Activated CD8-positive, alpha-beta T cell treated with anti-CD3 and anti-CD28 coated beads, Interleukin-2, amount 10 ng/mL, durations not matched to agents 7 days and 5 days (primary cell): ENCODE results near the gene ZNF84. TPM values are rescaled to one million over a fixed set of nuclear protein-coding genes. Genes with fewer than 3 reads are reported as not detected.

ENCODE experiments used
- ATAC-seq: fragments of 150-1000 bp; cut with Tn5 transposase; one replicate; pipeline ENCODE4 v1.10.0; 2021; ENCODE audit warnings: moderate library complexity
- CTCF ChIA-PET: fragments of 350-600 bp; sonication (Branson Sonifier 250); formaldehyde crosslinking; loops from one replicate; lab custom pipeline; 2021; ENCODE audit warnings: antibody characterized with exemption; lab: Charles Lee
- POLR2A ChIA-PET: fragments of 350-600 bp; sonication (Branson Sonifier 250); formaldehyde crosslinking; loops from one replicate; lab custom pipeline; 2021; ENCODE audit warnings: antibody characterized with exemption; lab: Charles Lee
- DNase-seq: peaks from one replicate; pipeline ENCODE4 v3.0.0-alpha.2; 2020
- H3K27ac Mint-ChIP-seq: one replicate; pipeline ENCODE4 v1.8.0; 2021; ENCODE audit warnings: mild to moderate bottlenecking, mixed read lengths
- H3K27me3 Mint-ChIP-seq: one replicate; pipeline ENCODE4 v1.8.0; 2021; ENCODE audit warnings: low read depth, mixed read lengths
- H3K36me3 Mint-ChIP-seq: one replicate; pipeline ENCODE4 v1.8.0; 2021; ENCODE audit warnings: low read depth, mixed read lengths
- H3K4me1 Mint-ChIP-seq: one replicate; pipeline ENCODE4 v1.8.0; 2021; ENCODE audit warnings: low read depth, mixed read lengths
- H3K4me3 Mint-ChIP-seq: one replicate; pipeline ENCODE4 v1.8.0; 2021; ENCODE audit warnings: mild to moderate bottlenecking, mixed read lengths
- H3K9me3 Mint-ChIP-seq: one replicate; pipeline ENCODE4 v1.8.0; 2022; ENCODE audit warnings: mixed read lengths; ENCODE audit not compliant: insufficient read depth
- total RNA-seq, 2 experiments: library from RNA; stranded (reverse); gene quantifications; one replicate each; pipeline ENCODE4 v1.2.3, GENCODE V29; 2021

ZNF84 gene
- total RNA-seq, 2 experiments from 2014 or later: 27.2 to 28.7 TPM

GRCh38 chr12:133073836-133074235, 36.5 kb downstream of the ZNF84 start:
- Mint-ChIP-seq H3K4me1 (no peaks in the 10 kb centered on the region), H3K27me3 (no peaks in the 10 kb centered on the region), H3K36me3 (peaks cover 12% of the 10 kb centered on the region), H3K9me3 (peaks cover 31% of the 10 kb centered on the region), H3K4me3 (no peak overlapping the region), H3K27ac (no peak overlapping the region)
- no peak for DNase-seq
- POLR2A ChIA-PET: no interaction called here
- no peak for ATAC-seq
- CTCF ChIA-PET: no interaction called here

- POLR2A ChIA-PET: interaction anchor here (0.7 to 1.1 kb wide), 3 partner anchors 42 to 94 kb away, joined by 3 to 6 read pairs (median 4); partner anchors contain the start of genes ZNF26 and ZNF84
- H3K4me3 Mint-ChIP-seq: no peak overlapping the region
- DNase-seq: peak; percentile 98
- H3K27me3 Mint-ChIP-seq: no peaks in the 10 kb centered on the region
- ATAC-seq: peak; percentile 84
- H3K36me3 Mint-ChIP-seq: peaks cover 56% of the 10 kb centered on the region
- H3K9me3 Mint-ChIP-seq: peaks cover 43% of the 10 kb centered on the region
- no peak overlapping the region for H3K27ac Mint-ChIP-seq
- CTCF ChIA-PET: interaction anchor here (0.9 to 1.0 kb wide), 2 partner anchors 64 to 101 kb away, joined by 4 to 6 read pairs; partner anchors contain the start of gene ZNF268
- peaks cover 16% of the 10 kb centered on the region for H3K4me1 Mint-ChIP-seq
These were observed 42.7 kb downstream of the ZNF84 start for GRCh38 chr12:133080026-133080367.

- Mint-ChIP-seq H3K4me3 (no peak within 1 kb of the TSS), H3K36me3 (peaks cover 60% of the 10 kb centered on the region), H3K27me3 (no peaks in the 10 kb centered on the region), H3K4me1 (peaks cover 16% of the 10 kb centered on the region), H3K27ac (no peak within 1 kb of the TSS), H3K9me3 (peaks cover 48% of the 10 kb centered on the region)
- POLR2A ChIA-PET: interaction anchor here (0.7 to 1.4 kb wide), 6 partner anchors 43 to 102 kb away, joined by 3 to 7 read pairs (median 5); partner anchors contain the start of genes ZNF10, ZNF26 and ZNF84
- CTCF ChIA-PET: interaction anchor here (0.9 to 1.0 kb wide), 2 partner anchors 64 to 101 kb away, joined by 4 to 6 read pairs; partner anchors contain the start of gene ZNF268
- peak; percentile 97 for DNase-seq
- peak; percentile 76 for ATAC-seq
These were observed 43.3 kb downstream of the ZNF84 start, which contains the start of gene ZNF140 for GRCh38 chr12:133080368-133081158. Gene ZNF140, plus strand, starts transcription at chr12:133080923. Its CDS starts 398 bp downstream, at chr12:133081321.

- Mint-ChIP-seq H3K36me3 (peaks cover 66% of the 10 kb centered on the region), H3K27me3 (no peaks in the 10 kb centered on the region), H3K4me1 (peaks cover 16% of the 10 kb centered on the region), H3K27ac (no peak overlapping the region), H3K9me3 (peaks cover 52% of the 10 kb centered on the region), H3K4me3 (no peak overlapping the region)
- peak; percentile 26 for DNase-seq
- no peak for ATAC-seq
- POLR2A ChIA-PET: interaction anchor here (0.7 to 1.4 kb wide), 4 partner anchors 22 to 101 kb away, joined by 3 to 7 read pairs (median 5); partner anchors contain the start of genes ZNF10 and ZNF26
- CTCF ChIA-PET: interaction anchor here (0.9 to 1.0 kb wide), 2 partner anchors 96 to 99 kb away, joined by 3 to 5 read pairs; partner anchors contain the start of gene ZNF268
These were observed 44.0 kb downstream of the ZNF84 start for GRCh38 chr12:133081159-133081780.

- CTCF ChIA-PET: interaction anchor here (0.5 kb wide), 1 partner anchor 96 kb away, joined by 3 read pairs; no protein-coding TSS in a partner anchor
- H3K9me3 Mint-ChIP-seq: peaks cover 49% of the 10 kb centered on the region
- no peak overlapping the region for H3K27ac Mint-ChIP-seq
- POLR2A ChIA-PET: no interaction called here
- no peak for ATAC-seq
- no peak for DNase-seq
- H3K36me3 Mint-ChIP-seq: peaks cover 77% of the 10 kb centered on the region
- H3K27me3 Mint-ChIP-seq: no peaks in the 10 kb centered on the region
- peaks cover 16% of the 10 kb centered on the region for H3K4me1 Mint-ChIP-seq
- H3K4me3 Mint-ChIP-seq: no peak overlapping the region
These were observed 46.0 kb downstream of the ZNF84 start for GRCh38 chr12:133083345-133083744.

- Mint-ChIP-seq H3K36me3 (peaks cover 82% of the 10 kb centered on the region), H3K4me1 (no peaks in the 10 kb centered on the region), H3K9me3 (peaks cover 76% of the 10 kb centered on the region), H3K27me3 (no peaks in the 10 kb centered on the region), H3K4me3 (no peak overlapping the region), H3K27ac (no peak overlapping the region)
- ATAC-seq (no peak), DNase-seq (no peak)
- ChIA-PET POLR2A (no interaction called here), CTCF (no interaction called here)
These were observed 68.3 kb downstream of the ZNF84 start for GRCh38 chr12:133105620-133106019.

GRCh38 chr12:133106253-133106652, 68.9 kb downstream of the ZNF84 start:
- CTCF ChIA-PET: no interaction called here
- no peak overlapping the region for H3K27ac Mint-ChIP-seq
- no peaks in the 10 kb centered on the region for H3K4me1 Mint-ChIP-seq
- peaks cover 69% of the 10 kb centered on the region for H3K9me3 Mint-ChIP-seq
- H3K36me3 Mint-ChIP-seq: peaks cover 80% of the 10 kb centered on the region
- no peak for DNase-seq
- H3K27me3 Mint-ChIP-seq: no peaks in the 10 kb centered on the region
- POLR2A ChIA-PET: interaction anchor here (0.7 kb wide), 1 partner anchor 14 kb away, joined by 3 read pairs; no protein-coding TSS in a partner anchor
- no peak for ATAC-seq
- H3K4me3 Mint-ChIP-seq: no peak overlapping the region

- DNase-seq (no peak), ATAC-seq (no peak)
- Mint-ChIP-seq H3K27me3 (no peaks in the 10 kb centered on the region), H3K9me3 (peaks cover 68% of the 10 kb centered on the region), H3K4me1 (no peaks in the 10 kb centered on the region), H3K36me3 (peaks cover 75% of the 10 kb centered on the region), H3K27ac (no peak overlapping the region), H3K4me3 (no peak overlapping the region)
- ChIA-PET POLR2A (no interaction called here), CTCF (no interaction called here)
These were observed 69.8 kb downstream of the ZNF84 start for GRCh38 chr12:133107121-133107520.

GRCh38 chr12:133108150-133108549, 70.8 kb downstream of the ZNF84 start:
- peaks cover 71% of the 10 kb centered on the region for H3K36me3 Mint-ChIP-seq
- H3K9me3 Mint-ChIP-seq: peaks cover 63% of the 10 kb centered on the region
- H3K4me1 Mint-ChIP-seq: no peaks in the 10 kb centered on the region
- no peak for DNase-seq
- H3K4me3 Mint-ChIP-seq: no peak overlapping the region
- ChIA-PET CTCF (no interaction called here), POLR2A (no interaction called here)
- ATAC-seq: no peak
- no peaks in the 10 kb centered on the region for H3K27me3 Mint-ChIP-seq
- no peak overlapping the region for H3K27ac Mint-ChIP-seq
